Choroid plexus epithelial cell (primary cell): ENCODE results near the gene GSTM1.

Source experiments
- DNase-seq: peaks from one replicate; pipeline ENCODE4 v3.0.0-alpha.2; 2010; ENCODE audit warnings: low read depth
- H3K4me3 ChIP-seq: 2 replicates; pipeline ENCODE4 v1.5.1; 2011; ENCODE audit warnings: low read depth, mild to moderate bottlenecking, control low read depth, low read length, moderate library complexity
- TF ChIP-seq, protein P1 (sequence below): conservative IDR thresholded peaks from 2 replicates; pipeline ENCODE4 v1.5.1; 2011; ENCODE audit warnings: low read depth, mild to moderate bottlenecking, control low read depth, inconsistent platforms, low read length, moderate library complexity

Gene GSTM1

DNA sequence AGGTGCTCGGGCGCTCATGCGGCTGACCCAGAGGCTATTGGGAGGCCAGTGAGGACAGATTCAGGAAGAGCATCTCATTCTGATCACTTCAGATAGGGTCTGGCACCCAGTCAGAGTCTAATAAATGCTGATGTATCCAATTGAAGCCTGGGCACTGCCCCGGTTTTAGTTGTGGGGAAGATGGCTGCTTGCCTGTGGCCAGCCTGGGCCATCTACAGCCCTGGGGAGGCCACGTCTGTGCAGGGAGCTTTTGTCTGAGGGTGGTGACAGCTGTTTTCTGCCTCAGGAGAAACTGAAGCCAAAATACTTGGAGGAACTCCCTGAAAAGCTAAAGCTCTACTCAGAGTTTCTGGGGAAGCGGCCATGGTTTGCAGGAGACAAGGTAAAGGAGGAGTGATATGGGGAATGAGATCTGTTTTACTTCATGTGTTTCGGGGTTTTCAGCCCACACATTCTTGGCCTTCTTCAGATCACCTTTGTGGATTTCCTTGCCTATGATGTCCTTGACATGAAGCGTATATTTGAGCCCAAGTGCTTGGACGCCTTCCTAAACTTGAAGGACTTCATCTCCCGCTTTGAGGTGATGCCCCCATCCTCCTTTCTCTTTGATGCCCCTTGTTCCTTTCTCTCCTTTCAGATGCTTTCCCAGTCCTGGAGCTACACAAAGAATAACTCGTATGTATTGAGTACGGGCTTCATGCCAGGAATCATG is 27.2 kb downstream of the GSTM1 start:
- no peak overlapping the region for H3K4me3 ChIP-seq
- DNase-seq = no peak
- TF ChIP-seq, protein P1, sequence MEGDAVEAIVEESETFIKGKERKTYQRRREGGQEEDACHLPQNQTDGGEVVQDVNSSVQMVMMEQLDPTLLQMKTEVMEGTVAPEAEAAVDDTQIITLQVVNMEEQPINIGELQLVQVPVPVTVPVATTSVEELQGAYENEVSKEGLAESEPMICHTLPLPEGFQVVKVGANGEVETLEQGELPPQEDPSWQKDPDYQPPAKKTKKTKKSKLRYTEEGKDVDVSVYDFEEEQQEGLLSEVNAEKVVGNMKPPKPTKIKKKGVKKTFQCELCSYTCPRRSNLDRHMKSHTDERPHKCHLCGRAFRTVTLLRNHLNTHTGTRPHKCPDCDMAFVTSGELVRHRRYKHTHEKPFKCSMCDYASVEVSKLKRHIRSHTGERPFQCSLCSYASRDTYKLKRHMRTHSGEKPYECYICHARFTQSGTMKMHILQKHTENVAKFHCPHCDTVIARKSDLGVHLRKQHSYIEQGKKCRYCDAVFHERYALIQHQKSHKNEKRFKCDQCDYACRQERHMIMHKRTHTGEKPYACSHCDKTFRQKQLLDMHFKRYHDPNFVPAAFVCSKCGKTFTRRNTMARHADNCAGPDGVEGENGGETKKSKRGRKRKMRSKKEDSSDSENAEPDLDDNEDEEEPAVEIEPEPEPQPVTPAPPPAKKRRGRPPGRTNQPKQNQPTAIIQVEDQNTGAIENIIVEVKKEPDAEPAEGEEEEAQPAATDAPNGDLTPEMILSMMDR = no peak

DNA sequence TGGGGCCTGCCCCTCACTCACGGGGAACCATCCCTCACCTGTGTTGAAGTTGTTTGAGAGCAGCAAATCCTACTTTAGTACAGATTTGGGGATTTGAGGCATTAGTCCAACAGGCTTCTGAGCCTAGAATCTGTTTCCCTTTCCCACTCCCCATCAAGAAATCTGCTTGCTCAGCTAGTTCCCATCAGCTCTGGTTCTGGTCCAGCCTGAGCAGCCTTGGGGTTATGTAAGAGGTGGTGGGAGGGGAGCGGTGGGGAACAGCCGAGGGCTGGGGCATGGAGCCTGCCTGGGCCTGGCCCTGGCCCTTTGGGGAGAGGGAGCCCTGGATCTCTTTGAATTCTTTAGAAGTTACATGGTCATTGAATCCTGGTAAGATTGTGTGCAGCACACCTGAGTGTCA is 28.5 kb downstream of the GSTM1 start:
- no peak for DNase-seq

DNA sequence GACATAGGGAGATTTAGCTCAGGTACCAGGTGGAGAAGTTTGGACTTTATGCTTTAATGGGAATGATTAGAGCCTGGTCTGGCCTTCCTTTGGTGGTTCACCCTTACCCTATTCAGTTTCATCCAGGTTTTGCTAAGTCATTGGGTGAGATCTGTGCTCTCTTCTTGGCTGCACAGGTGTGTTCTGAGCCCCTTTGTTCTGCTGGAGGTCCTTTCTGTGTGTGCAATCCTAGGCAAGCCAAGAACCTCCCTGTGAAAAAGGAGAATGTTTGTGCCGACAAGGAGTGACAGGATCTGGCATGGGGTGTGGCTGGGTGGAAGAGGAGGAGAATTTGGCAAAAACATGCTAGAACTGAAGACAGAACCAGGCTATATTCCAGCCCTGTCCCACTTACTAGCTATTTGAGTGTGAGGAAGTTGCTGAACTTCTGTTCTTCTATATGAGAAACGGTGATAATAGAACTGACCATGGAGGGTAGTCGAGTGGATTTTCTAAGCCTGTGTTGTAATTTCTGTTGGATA is 29.0 kb downstream of the GSTM1 start:
- H3K4me3 ChIP-seq = no peak overlapping the region
- TF ChIP-seq, protein P1 = no peak
- DNase-seq = no peak

More for the DNA sequence above, 28.5 kb downstream of the GSTM1 start:
- TF ChIP-seq, protein P1 = no peak
- no peak overlapping the region for H3K4me3 ChIP-seq

DNA sequence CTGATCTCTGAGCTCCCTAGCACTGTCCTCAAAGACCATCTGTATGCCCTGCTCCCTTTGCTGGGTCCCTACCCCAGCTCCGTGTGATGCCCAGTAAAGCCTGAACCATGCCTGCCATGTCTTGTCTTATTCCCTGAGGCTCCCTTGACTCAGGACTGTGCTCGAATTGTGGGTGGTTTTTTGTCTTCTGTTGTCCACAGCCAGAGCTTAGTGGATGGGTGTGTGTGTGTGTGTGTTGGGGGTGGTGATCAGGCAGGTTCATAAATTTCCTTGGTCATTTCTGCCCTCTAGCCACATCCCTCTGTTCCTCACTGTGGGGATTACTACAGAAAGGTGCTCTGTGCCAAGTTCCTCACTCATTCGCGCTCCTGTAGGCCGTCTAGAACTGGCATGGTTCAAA is 30.1 kb downstream of the GSTM1 start:
- H3K4me3 ChIP-seq = no peak overlapping the region
- TF ChIP-seq, protein P1 = no peak
- no peak for DNase-seq

DNA sequence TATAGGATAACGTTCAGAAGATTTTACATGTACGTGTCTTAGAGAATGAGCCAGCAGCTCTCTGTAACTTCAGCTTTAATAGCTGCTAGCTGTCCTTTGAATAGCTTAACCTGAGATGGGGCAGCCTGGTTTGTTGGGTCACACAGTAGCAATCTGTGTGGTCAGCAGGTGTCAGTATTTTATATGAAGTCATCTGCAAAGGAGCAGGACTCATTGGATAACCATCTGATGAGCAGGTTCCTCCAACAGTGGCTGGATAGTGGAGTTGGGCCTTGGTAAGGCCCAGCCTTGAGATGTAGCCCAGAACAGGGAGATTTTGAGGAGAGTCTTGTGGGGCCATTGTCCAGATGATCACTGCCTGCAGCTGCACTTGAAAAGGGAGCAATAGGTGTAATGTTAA is 30.9 kb downstream of the GSTM1 start:
- no peak for DNase-seq
- TF ChIP-seq, protein P1 = no peak

DNA sequence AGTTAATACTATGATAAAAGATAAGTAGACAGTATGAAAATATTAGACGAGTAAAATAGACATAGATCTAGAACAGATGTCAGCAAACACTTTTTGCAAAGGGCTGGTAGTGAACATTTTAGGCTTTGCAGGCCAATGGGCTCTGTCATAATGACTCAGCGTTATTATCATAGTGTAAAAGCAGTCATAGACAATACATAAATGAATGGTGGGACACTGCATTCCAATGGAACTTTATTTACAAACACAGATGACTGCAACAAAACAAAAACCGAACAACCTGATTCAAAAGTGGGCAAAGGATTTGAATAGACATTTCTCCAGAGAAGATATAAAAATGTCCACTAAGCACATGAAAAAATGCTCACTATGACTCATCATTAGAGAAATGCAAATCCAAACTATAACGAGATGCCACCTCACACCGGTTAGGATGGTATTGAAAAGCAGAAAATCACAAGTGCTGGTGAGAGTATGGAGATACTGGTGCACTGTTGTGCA is 31.8 kb downstream of the GSTM1 start:
- no peak overlapping the region for H3K4me3 ChIP-seq
- TF ChIP-seq, protein P1 = no peak
- DNase-seq = peak; percentile 30

More for the DNA sequence above, 30.9 kb downstream of the GSTM1 start:
- no peak overlapping the region for H3K4me3 ChIP-seq

DNA sequence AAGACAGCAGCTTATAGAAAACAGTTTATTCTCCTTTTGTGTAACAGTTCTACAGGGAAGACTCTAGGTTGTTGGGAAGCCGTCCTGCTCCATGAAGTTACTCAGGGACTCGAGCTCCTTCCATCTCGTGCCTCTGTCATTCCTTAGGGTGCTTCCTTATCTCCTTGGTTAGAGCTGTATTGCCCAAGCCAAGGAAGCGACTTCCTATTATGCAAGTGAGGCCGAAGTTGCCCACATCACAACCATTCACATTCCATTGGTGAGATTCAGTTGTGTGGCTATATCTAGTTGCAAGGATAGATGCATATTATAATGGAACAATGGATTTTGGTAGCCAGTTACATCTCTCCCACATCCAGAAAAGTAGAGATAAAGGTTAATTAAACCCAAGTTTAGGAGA is 33.4 kb downstream of the GSTM1 start:
- TF ChIP-seq, protein P1 = no peak
- no peak overlapping the region for H3K4me3 ChIP-seq
- DNase-seq = peak; percentile 36
